ENCODE results near the gene WDR33.
A peak's percentile ranks its signal among the peaks of the same experiment; 100 is the strongest.
"Not testable (repeated sequence)": the region's sequence is repeated elsewhere in the genome, so short reads cannot be mapped to it uniquely, and the experiment has no call there.

Gene WDR33

DNA sequence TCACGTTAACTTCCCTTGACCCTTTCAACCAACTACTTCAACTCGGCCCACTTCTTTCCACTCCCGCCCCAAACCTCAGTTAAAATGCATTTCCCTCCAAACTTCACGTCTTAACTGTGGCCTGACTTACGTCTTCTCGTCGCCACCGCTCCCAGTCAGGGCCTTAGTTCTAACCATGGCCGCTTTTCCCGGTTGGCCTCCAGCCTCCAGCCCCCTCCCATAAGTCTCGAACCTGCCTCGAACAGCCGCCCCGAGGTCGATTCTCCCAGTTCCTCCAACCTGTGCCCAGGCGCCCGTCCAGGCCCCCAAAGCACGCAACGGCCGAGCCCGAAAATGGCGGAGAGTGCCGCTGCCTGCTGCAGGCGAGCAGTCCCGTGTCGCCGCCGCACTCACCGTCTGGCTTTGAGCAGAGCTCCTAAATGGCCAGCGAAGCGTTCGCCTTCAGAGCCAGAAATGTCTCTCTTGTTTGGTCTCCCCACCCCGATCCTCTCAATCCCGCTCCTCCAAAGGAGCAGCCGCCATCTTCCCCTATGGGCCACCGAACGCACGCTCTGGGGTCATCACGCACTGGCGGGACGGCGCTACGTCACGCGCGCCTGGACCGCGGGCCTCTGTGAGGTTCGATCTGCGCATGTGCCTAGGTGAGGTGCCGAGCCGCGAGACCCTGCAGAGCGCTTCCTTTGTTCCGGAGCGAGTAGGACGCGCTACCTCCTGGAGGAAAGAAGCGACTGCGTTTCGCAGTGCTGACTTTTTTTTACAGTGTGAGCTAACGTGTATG lies at the start of gene WDR33:
WDR33 (minus strand) TSS at position 553 of the 778 bp plus-strand sequence. CDS start 40,190 bp downstream, outside the sequence.
- peak; percentile 89 for DNase-seq

DNA sequence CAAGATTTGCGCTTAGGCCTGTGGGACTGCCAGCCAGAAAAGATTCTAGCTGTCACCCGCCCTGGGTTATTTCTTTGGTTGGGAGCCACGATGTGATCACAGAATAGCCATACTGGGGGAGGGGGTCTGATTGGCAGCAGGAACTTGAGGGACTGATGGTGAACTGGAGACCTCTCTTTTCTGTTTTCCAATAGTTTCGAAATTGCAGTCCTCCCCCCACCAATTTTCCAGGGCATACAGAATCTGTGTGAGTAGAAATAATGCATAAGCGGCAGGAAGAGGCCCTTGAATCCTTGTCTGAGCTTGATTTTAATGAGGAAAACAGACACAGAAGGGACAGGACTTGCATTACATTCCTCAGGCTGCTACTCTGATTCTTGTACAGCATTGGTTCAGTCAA lies 49.2 kb upstream of the WDR33 start:
- no peak for DNase-seq

DNA sequence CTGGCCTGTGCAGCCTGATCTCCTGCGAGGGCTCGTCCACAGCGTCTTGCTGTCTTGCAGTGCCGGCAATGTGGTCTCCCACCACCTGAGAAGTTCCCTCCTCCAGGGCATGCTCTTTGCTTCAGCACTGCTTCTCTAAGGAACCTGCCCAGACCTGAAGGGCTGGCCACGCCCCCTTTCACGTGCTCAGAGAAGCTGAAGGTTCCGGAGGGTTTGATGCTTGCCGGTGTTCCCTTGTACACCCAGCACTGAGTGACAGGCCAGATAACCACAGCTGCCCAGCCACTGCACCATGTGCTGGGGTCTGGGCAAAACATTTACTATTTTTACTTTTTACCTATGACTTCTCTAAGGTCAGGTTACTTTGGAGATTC lies 48.7 kb upstream of the WDR33 start:
- no peak for DNase-seq

DNA sequence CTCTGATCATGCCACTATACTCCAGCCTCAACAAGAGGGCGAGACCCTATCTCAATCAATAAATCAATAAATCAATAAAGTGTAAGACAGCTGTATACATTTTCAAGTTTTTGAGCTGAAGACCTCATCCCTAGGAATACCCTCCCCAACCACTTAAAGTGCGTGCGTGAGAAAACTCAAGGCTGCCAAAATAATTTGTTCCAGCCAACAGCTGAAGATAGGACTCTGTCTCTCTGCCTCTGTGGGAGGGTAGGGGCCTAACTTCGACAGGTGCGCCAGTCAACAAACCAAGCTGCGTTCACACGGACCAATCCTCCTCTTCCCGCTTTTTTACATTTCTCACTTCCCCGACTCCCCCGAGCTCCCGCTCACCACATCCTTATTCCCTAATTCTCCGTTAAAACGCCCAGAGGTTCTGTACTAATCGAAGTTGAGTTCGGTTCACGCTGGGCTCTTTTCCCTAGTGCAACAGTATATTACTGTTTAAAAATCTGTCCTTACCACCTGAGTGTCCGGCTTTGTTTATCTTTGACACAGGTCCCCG lies 46.4 kb upstream of the WDR33 start:
- peak; percentile 14 for DNase-seq

DNA sequence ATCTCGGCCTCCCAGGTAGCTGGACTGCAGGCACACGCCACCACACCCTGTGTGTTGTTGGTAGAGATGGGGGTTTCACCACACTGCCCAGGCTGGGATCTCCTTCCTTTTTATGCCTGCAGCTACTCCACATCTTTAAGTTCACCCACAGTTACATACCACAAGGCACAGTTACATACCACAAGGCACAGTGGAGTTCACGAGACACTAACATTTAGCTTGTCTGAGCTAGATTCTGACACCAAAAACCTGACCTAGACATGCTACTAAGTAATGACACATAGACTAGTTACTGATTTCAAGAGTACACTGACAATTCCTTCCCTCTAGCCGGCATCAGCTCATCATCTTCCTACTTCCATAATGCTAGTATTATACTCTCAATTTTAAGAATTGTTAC lies 42.7 kb upstream of the WDR33 start:
- no peak for DNase-seq

DNA sequence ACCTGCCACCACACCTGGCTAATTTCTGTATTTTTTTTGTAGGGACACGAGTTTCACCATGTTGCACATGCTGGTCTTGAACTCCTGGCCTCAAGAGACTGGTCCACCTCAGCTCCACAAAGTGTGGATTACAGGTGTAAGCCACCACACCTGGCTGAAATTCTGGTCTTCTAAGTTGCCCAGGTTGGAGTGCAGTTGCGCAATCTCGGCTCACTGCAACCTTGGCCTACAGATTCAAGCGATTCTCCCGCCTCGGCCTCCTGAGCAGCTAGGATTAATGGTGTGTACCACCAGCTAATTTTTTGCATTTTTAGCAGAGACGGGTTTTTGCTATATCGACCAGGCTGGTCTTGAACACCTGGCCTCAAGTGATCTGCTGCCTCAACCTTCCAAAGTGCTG lies 41.4 kb upstream of the WDR33 start:
- DNase-seq: no peak

DNA sequence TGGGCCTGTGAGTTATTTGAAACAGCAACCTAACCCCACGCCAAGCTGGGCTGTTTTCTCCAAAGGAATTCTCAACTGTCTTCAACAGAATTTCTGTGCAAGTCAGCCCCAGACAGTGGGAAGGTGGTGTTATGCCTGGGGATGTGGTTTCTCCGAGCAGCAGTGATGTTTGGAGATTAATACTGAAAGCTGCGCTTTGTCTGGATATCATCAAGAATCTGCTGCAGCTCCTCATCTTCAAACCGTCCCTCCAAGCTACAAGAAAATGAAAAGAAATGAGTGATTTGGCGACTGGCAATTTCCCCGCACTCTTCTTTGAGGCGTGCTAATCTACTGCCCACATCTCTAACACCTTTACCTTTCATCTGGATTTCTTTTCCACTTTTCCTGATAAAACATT lies 37.0 kb upstream of the WDR33 start:
- DNase-seq: no peak

DNA sequence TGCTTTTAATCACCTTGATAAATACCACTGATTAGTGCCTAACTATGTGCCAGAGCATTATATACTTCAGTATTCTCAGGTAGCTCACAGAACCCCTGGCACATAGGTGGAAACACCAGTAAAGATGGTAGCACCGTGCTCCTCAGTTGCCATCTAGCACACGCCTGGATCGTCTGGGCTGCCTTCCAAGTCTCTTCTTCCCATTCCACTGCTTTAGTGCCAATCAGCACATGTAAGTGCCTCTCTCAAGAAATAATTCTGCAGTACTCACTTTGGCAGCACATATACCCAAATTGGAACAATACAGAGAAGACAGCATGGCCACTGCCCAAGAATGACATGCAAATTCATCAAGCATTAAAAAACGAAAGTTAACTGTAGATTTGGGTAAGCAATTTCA lies 34.0 kb upstream of the WDR33 start:
- no peak for DNase-seq

DNA sequence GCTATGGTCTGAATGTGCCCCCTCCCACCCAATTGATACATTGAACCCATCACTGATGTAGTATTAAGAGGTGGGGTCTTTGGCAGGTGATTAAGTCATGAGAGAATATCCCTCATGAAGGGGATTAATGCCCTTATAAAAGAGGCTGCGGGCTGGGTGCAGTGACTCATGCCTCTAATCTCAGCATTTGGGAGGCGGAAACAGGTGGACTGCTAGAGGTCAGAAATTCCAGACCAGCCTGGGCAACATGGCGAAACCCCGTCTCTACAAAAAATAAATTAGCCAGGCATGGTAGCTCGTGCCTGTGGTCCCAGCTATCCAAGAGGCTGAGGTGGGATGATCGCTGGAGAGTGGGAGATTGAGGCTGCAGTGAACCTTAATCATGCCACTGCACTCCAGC lies 32.7 kb upstream of the WDR33 start:
- DNase-seq: no peak

DNA sequence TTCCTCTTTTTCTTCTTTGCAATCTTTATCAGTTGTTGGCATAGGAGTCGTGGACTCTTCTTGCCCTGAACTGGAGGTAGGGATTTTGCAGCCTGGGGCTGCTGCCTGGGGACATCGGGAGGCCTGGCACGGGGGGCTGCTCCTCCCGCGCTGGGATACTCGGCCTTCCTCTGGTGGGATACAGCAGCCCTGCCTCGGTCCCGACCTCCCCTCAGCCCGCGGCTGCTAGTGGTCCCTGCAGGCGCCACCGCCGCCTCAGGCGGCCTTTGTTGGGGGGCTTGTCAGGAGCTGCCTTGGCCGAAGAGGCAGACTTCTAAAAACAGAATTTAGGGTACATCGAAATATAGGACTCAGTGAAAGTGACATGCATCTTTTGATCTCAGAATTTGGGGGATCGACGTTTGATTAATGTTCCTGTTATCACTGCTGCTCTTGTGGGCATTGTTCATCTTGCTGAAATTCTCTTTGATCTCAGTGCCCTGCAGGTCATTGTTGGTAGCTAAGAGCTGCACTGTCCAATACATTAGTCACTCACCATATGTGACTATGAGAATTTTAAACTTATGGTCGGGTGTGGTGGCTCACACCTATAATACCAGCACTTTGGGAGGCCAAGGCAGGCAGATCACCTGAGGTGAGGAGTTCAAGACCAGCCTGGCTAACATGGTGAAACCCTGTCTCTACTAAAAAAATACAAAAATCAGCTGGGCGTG lies 30.7 kb upstream of the WDR33 start:
- no peak for DNase-seq

DNA sequence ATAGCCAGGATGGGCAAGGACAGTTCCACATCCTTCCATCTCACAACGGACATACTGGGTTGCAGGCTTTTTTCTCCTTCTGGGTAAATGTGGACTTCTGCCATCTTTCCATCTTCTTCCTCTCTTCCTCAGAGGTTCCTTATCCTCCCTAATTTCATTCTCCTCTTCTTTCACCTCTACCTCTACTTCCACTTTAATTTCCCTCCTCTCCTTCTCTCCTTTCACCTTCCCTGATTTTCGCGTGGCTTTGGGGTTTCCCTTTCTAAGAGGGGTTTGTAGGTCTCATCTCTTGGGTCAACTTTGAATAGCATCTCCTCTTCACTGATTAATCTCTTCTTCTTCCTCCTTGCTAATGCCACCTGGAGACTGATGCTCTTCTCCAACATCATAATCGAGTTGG lies 29.9 kb upstream of the WDR33 start:
- DNase-seq: no peak

DNA sequence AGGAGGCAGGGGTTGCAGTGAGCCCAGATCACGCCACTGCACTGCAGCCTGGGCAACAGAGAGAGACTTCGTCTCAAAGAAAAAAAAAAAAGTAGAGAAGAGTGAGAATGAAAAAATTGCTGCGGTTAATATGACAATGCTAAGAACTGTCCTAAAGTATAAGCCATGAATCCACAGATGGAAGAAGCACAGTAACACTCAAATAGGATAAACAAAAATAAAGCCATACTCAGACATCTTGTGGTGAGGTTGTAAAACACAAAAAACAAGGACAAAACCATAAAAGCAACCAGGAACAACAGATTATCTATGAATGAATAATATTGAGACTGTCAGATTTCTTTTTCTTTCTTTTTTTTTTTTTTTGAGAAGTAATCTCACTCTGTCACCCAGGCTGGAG lies 24.0 kb upstream of the WDR33 start:
- no peak for DNase-seq

DNA sequence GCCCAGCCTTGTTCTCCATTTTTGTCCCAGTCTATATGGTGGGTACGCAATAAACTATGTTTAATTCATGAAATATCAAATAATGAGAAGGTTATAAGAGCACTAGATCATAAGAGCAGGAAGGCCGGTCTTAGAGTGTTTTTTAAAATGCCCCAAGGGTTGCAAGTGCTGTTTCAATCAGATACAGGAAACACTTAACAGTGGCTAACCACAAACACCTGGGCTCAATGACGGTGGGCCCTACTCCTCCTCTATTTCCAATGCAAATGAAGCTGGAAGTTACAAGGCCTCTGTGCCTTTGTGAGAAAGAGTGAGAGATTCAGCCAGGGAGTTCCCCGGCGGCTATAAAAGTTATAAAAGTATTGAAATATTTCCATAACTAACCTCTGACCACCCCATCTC lies 18.9 kb upstream of the WDR33 start:
- no peak for DNase-seq

DNA sequence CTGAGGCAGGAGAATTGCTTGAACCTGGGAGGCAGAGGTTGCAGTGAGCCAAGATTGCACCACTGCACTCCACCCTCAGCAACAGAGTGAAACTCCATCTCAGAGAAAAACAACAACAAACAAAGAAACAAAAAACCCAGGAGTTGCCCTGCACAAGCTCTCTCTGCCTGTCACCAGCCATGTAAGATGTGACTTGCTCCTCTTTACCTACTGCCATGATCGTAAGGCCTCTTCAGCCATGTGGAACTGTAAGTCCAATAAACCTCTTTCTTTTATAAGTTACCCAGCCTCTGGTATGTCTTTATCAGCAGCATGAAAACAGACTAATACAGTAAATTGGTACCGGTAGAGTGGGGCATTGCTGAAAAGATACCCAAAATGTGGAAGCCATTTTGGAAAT lies 15.7 kb upstream of the WDR33 start:
- not testable (repeated sequence) for DNase-seq

DNA sequence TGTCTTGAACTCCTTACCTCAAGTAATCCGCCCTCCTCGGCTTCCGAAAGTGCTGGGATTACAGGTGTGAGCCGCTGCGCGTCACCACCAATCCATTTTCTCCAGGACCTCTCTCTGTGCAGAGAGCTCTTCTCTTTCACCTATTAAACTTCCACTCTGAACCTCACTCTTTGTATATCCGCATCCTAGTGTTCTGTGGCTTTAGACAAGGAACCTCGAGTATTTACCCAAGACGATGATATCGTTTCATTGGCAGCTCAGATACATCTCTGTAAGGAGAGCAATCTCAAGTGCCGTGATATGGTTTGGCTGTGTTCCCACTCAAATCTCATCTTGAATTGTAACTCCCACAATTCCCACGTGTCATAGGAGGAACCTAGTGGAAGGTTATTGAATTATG lies 15.1 kb upstream of the WDR33 start:
- DNase-seq: no peak

DNA sequence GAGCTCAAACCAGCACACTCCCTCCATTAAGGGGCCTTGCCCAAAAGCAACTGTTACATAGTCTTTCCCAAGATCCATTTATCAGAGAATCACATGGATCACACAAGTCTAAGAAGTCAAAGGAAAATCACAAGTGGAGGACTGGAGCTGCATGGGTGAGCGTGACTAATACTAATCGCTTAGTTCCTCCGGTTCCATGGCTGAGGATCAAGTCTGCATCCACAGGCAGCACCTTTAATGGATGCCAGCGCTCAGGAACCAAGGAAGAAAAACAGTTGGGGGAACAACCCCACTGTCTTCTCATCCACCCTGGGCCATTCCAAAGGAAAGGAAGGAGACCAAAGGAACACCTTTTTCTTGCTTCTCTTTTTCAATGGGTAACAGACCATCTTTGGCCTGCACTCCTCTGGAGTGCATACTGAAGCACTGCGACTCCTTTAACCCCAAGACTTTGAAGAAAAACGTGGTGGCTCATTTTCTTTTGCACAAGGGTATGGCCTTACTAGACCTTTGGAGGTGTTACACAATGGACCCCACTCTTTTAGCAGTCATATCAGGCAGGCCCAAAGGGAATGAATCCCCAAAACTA lies 9.2 kb upstream of the WDR33 start:
- DNase-seq: no peak

DNA sequence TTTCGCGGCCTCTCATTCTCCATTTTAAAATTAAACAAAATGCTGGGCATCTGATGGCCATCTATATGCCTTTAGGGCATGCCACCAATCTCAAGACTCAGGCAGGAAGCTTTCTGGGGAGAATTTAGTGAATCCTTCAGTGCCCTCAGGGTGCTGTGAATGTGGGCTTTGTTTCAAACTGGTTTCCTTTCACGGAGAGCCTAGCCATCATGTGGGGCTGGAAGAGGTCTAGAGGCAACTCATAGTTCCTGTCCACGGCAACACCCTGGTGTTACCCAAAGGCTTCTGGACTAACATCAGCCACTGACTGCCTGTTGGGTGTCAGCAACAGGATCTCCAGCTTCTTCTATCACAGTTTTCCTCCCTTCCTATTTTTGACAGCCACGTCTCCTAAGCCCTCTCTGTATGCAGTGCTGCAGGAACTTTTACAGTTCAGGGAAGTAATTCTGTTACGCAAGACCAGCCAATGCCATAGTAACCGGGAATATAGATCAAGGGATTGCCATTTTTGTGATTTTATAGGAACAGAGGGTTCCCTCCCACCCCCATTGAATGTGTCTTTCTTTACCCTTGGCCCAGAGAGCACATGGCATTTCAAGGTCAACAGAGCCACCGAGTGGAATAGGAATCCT lies 7.9 kb upstream of the WDR33 start:
- DNase-seq: no peak

DNA sequence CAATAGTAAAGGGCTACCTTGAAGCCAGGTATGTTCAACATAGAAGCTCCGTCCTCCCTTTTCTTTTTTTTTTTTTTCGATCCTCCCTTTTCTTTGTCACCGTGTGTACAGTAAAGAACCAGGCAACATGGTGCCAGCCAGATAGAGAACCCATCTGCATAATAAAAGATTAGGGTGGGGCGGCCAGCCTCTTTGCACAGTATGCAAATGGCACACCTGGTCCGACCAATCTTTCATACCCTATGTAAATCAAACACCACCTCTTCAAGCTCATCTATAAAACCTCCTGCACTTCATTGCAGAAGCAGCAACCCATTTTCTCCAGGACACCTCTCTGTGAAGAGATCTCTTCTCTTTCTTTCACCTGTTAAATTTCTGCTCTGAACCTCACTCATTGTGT lies 7.3 kb upstream of the WDR33 start:
- no peak for DNase-seq

DNA sequence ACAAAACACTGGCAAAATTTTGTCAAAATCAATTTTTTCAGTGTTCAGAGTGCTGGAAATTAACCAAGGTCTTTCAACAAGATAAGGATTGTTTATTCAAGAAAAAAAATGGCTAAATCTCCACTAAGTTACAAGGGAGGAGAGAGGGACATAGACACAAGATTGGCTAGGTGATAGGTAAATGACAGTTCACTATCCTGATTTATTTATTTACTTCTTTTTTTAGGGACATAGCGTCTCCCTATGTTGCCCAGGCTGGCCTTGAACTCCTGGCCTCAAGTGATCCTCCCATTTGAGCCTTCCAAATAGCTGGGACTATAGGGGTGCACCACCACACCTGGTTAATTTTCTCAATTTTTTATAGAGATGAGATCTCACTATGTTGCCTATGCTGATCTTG lies 3.7 kb upstream of the WDR33 start:
- DNase-seq: no peak

DNA sequence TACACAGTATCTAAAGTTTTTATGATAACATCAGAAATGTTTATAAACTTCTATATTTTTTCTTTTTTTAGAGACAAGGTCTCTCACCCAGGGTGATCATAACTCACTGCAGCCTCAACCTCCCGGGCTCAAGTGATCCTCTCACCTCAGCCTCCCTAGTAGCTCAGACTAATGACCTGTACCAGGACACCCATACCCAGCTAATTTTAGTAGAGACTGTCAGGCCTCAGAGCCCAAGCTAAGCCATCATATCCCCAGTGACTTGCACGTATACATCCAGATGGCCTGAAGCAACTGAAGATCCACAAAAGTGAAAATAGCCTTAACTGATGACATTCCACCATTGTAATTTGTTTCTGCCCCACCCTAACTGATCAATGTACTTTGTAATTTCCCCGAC lies 1.5 kb upstream of the WDR33 start:
- not testable (repeated sequence) for DNase-seq

DNA sequence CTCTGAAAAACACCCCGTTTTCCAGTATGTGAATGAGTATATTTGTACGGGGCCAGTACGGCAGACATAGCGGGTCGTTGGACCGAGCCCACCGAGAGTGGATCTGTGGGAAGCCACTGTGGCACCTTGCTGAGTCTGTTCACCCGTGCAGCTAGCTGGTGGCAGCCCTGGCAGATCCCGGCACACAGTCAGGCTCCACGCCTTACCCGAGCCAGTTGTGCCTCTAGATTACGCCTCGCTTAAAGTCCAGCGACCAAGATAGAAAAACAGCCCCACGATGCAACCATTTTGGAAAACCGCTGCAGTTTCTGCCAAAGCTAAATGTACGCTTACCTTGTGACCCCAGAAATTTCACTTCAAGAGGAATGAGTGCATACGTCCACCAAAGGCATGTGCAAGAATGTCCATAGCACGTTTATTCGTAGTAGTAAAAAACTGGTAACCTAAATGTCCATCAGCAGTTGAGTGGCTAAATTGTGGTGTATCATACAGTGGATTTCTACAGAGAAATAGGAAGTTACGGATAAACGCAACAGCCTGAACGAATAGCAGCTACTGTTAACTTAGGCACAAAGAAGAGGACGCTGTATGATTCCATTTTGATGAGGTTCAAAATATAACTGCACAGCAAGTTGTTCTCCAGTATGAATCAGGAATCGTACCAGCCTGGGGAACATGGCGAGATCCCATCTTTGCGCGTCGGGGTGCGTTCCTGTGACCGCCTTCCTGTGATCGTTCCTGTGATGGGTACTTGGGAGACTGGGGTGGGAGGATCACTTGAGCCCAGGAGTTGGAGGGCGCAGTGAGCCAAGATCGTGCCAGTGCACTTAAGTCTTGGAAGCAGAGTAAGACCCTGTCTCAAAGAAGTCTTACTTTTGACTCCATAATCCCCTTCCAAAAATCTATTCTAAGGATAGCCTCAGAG lies 688 bp upstream of the WDR33 start:
- DNase-seq: no peak

DNA sequence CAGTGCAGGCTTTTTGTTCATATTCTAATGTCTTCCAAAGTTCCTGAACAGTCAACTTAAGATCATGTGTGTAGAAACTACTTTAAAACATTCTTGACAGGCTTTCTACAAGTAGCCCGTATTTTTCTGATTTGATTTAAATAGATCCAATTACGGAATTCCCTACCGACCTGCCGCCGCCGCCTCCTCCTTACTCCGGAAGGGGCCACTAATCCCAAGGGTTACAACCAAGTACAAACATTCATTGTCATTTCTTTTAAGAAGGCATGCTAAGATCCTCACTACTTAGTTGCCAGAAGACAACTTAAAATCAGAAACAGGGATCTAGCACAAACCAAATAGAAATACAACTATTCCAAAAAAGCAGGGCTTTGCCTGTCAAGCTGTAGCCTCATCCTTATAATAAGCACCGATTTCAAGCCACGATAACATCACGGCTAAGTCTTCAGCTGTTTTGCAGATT lies 784 bp downstream of the WDR33 start:
- no peak for DNase-seq
